ENCODE measurements around the gene FBXL16. TPM values are rescaled to one million over a fixed set of nuclear protein-coding genes. Genes with fewer than 3 reads are reported as not detected.

Gene FBXL16
- total RNA-seq, 1 donor from 2014 or later, result 0.17 TPM

- Histone ChIP-seq H3K4me3 (ENCODE audit: low read depth, low read length) (no peak overlapping the region), H3K27me3 (ENCODE audit: control insufficient read depth, insufficient read depth, low read length) (peaks cover 56% of the 10 kb centered on the region), H3K36me3 (ENCODE audit: control insufficient read depth, insufficient read depth, low read length) (no peaks in the 10 kb centered on the region)
- TF ChIP-seq, protein P1, sequence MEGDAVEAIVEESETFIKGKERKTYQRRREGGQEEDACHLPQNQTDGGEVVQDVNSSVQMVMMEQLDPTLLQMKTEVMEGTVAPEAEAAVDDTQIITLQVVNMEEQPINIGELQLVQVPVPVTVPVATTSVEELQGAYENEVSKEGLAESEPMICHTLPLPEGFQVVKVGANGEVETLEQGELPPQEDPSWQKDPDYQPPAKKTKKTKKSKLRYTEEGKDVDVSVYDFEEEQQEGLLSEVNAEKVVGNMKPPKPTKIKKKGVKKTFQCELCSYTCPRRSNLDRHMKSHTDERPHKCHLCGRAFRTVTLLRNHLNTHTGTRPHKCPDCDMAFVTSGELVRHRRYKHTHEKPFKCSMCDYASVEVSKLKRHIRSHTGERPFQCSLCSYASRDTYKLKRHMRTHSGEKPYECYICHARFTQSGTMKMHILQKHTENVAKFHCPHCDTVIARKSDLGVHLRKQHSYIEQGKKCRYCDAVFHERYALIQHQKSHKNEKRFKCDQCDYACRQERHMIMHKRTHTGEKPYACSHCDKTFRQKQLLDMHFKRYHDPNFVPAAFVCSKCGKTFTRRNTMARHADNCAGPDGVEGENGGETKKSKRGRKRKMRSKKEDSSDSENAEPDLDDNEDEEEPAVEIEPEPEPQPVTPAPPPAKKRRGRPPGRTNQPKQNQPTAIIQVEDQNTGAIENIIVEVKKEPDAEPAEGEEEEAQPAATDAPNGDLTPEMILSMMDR (IDR thresholded peaks at IDR 0.05; ENCODE audit: insufficient read depth, low read length, poor library complexity, severe bottlenecking), result no peak
- DNase-seq (ENCODE audit: low read depth), result no peak
Measured at GRCh38 chr16:710500-711075, 5.0 kb upstream of the FBXL16 start.

- H3K36me3 ChIP-seq (ENCODE audit: control insufficient read depth, insufficient read depth, low read length), result no peaks in the 10 kb centered on the region
- TF ChIP-seq, protein P1 (IDR thresholded peaks at IDR 0.05; ENCODE audit: insufficient read depth, low read length, poor library complexity, severe bottlenecking), result peak; percentile 11
- no peak overlapping the region for H3K4me3 ChIP-seq (ENCODE audit: low read depth, low read length)
- peaks cover 61% of the 10 kb centered on the region for H3K27me3 ChIP-seq (ENCODE audit: control insufficient read depth, insufficient read depth, low read length)
- DNase-seq (ENCODE audit: low read depth), result no peak
Measured at GRCh38 chr16:709566-710499, 4.2 kb upstream of the FBXL16 start.

DNA sequence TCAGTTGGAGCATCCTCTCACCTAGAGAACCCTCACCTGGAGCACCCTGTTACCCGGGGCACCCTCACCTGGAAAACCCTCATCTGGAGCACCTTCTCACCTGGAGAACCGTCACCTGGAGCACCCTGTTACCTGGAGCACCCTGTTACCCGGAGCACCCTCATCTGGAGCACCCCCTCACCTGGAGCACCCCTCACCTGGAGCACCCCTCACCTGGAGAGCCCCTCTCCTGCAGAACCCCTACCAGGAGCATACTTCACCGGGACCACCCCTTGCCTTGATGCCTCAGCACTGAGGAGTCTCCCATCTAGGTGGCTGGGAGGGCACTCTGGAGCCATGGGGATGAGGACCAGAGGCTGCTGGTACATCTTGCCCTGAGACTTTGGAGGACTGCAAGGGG, 3.4 kb upstream of the FBXL16 start:
- Histone ChIP-seq H3K27me3 (ENCODE audit: control insufficient read depth, insufficient read depth, low read length) (peaks cover 70% of the 10 kb centered on the region), H3K4me3 (ENCODE audit: low read depth, low read length) (no peak overlapping the region), H3K36me3 (ENCODE audit: control insufficient read depth, insufficient read depth, low read length) (no peaks in the 10 kb centered on the region)
- DNase-seq (ENCODE audit: low read depth), result no peak
- TF ChIP-seq, protein P1 (IDR thresholded peaks at IDR 0.05; ENCODE audit: insufficient read depth, low read length, poor library complexity, severe bottlenecking), result no peak

DNA sequence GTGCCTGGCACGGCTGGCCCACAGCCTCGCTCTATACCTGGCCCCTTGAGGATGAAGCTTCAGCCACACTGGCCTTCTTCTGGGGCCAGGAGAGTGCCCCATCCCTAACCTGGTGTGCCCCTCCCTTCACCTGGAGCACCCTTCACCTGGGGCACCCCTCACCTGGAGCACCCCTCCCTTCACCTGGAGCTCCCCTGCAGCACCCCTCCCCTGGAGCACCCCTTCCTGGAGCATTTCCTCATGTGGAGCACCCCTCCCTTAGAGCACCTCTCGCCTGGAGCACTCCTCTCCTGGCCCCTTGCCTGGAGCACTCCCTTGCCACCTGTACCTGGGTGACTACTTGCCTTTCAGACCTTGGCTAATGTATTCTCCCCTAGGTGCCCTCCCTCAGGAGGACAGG, 2.4 kb upstream of the FBXL16 start:
- TF ChIP-seq, protein P1 (IDR thresholded peaks at IDR 0.05; ENCODE audit: insufficient read depth, low read length, poor library complexity, severe bottlenecking), result no peak
- H3K27me3 ChIP-seq (ENCODE audit: control insufficient read depth, insufficient read depth, low read length), result peaks cover 79% of the 10 kb centered on the region
- H3K36me3 ChIP-seq (ENCODE audit: control insufficient read depth, insufficient read depth, low read length), result no peaks in the 10 kb centered on the region
- no peak overlapping the region for H3K4me3 ChIP-seq (ENCODE audit: low read depth, low read length)
- no peak for DNase-seq (ENCODE audit: low read depth)

DNA sequence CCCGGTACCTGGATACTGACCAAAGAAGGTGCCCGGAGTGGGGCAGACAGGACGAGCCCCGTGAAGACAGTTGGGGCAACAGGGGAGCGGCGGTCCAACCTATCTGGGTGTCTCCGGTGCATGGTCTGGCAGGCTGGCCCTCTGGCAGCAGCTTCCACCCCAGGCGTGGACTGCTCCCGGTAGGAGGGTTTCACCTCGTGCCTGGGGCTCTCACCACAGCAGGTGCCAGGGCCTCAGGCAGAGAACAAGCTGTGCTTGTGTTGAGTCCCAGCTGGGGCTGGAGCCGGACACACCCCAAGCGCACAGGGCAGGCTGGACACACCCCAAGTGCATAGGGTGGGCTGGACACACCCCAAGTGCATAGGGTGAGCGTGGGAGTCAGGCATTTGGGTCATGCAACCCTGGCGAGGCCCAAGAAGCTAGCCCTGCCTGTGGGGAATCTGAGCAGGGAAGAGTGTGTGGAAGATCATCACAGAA, 1.5 kb upstream of the FBXL16 start:
- H3K4me3 ChIP-seq (ENCODE audit: low read depth, low read length), result no peak overlapping the region
- TF ChIP-seq, protein P1 (IDR thresholded peaks at IDR 0.05; ENCODE audit: insufficient read depth, low read length, poor library complexity, severe bottlenecking), result no peak
- DNase-seq (ENCODE audit: low read depth), result no peak
- peaks cover 88% of the 10 kb centered on the region for H3K27me3 ChIP-seq (ENCODE audit: control insufficient read depth, insufficient read depth, low read length)
- H3K36me3 ChIP-seq (ENCODE audit: control insufficient read depth, insufficient read depth, low read length), result no peaks in the 10 kb centered on the region
